NCI-H524 treated with DMSO at 0.1 percent for 48 hours (cell line): Measurements from ENCODE around the gene TTC28.
A peak's percentile ranks its signal among the peaks of the same experiment; 100 is the strongest.
"Not testable (repeated sequence)": the region's sequence is repeated elsewhere in the genome, so short reads cannot be mapped to it uniquely, and the experiment has no call there.

Experiments
- DNase-seq: peaks from one replicate; lab custom pipeline; 2025; lab: John Stamatoyannopoulos, UW

TTC28 gene

GRCh38 chr22:28678170-28678569 lies 1.5 kb downstream of the TTC28 start:
- not testable (repeated sequence) for DNase-seq

GRCh38 chr22:28674121-28674563 lies 5.5 kb downstream of the TTC28 start:
- DNase-seq: no peak

GRCh38 chr22:28670756-28671155 lies 8.9 kb downstream of the TTC28 start:
- no peak for DNase-seq

- no peak for DNase-seq
These were observed 9.5 kb downstream of the TTC28 start for GRCh38 chr22:28670161-28670560.

- DNase-seq: no peak
These were observed 10.3 kb downstream of the TTC28 start for GRCh38 chr22:28669387-28669786.

GRCh38 chr22:28663569-28663942 lies 16.1 kb downstream of the TTC28 start:
- not testable (repeated sequence) for DNase-seq

GRCh38 chr22:28658448-28658847 lies 21.2 kb downstream of the TTC28 start:
- DNase-seq: no peak

GRCh38 chr22:28656181-28656580 lies 23.5 kb downstream of the TTC28 start:
- DNase-seq: no peak

GRCh38 chr22:28650463-28650862 lies 29.2 kb downstream of the TTC28 start:
- no peak for DNase-seq

- DNase-seq: no peak
These were observed 30.8 kb downstream of the TTC28 start for GRCh38 chr22:28648792-28649191.

GRCh38 chr22:28647216-28647615 lies 32.4 kb downstream of the TTC28 start:
- DNase-seq: no peak

GRCh38 chr22:28639321-28639720 lies 40.3 kb downstream of the TTC28 start:
- no peak for DNase-seq

- no peak for DNase-seq
These were observed 42.4 kb downstream of the TTC28 start for GRCh38 chr22:28637225-28637624.

GRCh38 chr22:28630177-28630574 lies 49.5 kb downstream of the TTC28 start:
- DNase-seq: no peak

GRCh38 chr22:28629420-28630176 lies 50.0 kb downstream of the TTC28 start:
- DNase-seq: peak; percentile 80

- no peak for DNase-seq
These were observed 50.9 kb downstream of the TTC28 start for GRCh38 chr22:28628766-28629165.

- DNase-seq: no peak
These were observed 51.8 kb downstream of the TTC28 start for GRCh38 chr22:28627791-28628190.

GRCh38 chr22:28620244-28620922 lies 59.3 kb downstream of the TTC28 start:
- no peak for DNase-seq

GRCh38 chr22:28619236-28619635 lies 60.4 kb downstream of the TTC28 start:
- no peak for DNase-seq

GRCh38 chr22:28615423-28615822 lies 64.2 kb downstream of the TTC28 start:
- not testable (repeated sequence) for DNase-seq

GRCh38 chr22:28609921-28610320 lies 69.7 kb downstream of the TTC28 start:
- DNase-seq: no peak

GRCh38 chr22:28608546-28608945 lies 71.1 kb downstream of the TTC28 start:
- DNase-seq: no peak

- no peak for DNase-seq
These were observed 71.8 kb downstream of the TTC28 start for GRCh38 chr22:28607795-28608194.
